ENCODE results near the gene CIAO2A.
"Not testable (repeated sequence)": the region's sequence is repeated elsewhere in the genome, so short reads cannot be mapped to it uniquely, and the experiment has no call there.

DNA sequence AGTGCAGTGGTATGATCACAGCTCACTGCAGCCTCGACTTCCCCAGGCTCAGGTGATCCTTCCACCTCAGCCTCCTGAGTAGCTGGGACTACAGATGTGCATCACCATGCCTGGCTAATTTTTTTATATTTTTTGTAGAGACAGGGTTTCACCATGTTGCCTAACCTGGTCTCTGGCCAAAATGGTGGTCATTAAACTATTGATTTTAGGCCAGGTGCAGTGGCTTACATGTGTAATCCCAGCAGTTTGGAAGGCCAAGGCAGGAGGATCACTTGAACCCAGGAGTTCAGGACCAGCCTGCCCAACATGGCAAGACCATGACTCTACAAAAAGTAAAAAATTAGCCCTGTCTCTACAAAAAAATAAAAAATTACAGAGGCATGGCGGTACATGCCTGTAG lies 26.7 kb upstream of the CIAO2A start:
- TF ChIP-seq POLR2AphosphoS5 (IDR thresholded peaks at IDR 0.05; ENCODE audit: low read depth); GABPA (IDR thresholded peaks at IDR 0.05; ENCODE audit: low read depth); SPI1 (IDR thresholded peaks at IDR 0.05; ENCODE audit: borderline replicate concordance, low read depth): not testable (repeated sequence)
- TF ChIP-seq, protein P1, sequence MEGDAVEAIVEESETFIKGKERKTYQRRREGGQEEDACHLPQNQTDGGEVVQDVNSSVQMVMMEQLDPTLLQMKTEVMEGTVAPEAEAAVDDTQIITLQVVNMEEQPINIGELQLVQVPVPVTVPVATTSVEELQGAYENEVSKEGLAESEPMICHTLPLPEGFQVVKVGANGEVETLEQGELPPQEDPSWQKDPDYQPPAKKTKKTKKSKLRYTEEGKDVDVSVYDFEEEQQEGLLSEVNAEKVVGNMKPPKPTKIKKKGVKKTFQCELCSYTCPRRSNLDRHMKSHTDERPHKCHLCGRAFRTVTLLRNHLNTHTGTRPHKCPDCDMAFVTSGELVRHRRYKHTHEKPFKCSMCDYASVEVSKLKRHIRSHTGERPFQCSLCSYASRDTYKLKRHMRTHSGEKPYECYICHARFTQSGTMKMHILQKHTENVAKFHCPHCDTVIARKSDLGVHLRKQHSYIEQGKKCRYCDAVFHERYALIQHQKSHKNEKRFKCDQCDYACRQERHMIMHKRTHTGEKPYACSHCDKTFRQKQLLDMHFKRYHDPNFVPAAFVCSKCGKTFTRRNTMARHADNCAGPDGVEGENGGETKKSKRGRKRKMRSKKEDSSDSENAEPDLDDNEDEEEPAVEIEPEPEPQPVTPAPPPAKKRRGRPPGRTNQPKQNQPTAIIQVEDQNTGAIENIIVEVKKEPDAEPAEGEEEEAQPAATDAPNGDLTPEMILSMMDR (IDR thresholded peaks at IDR 0.05; ENCODE audit: insufficient read depth, low read length), result not testable (repeated sequence)
